GM18520 (cell line): ENCODE results near the gene BCL2L12.
"Not testable (repeated sequence)": the region's sequence is repeated elsewhere in the genome, so short reads cannot be mapped to it uniquely, and the experiment has no call there.

Source experiments
- ATAC-seq: cut with Tn5 transposase; IDR thresholded peaks from one replicate; pipeline ENCODE4 v1.9.1; 2021; ENCODE audit not compliant: unreplicated experiment

BCL2L12 gene, protein sequence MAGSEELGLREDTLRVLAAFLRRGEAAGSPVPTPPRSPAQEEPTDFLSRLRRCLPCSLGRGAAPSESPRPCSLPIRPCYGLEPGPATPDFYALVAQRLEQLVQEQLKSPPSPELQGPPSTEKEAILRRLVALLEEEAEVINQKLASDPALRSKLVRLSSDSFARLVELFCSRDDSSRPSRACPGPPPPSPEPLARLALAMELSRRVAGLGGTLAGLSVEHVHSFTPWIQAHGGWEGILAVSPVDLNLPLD

GRCh38 chr19:49665351-49666119 lies at the start of gene BCL2L12, which contains the start of gene IRF3:
Gene BCL2L12 (plus strand): TSS chr19:49665933. CDS start chr19:49666693, 760 bp downstream.
Gene IRF3 (minus strand): TSS chr19:49665857. CDS start chr19:49664838, 1,019 bp downstream.
- ATAC-seq: peak; percentile 85

GRCh38 chr19:49616532-49616931 lies 49.2 kb upstream of the BCL2L12 start:
- no peak for ATAC-seq

GRCh38 chr19:49616945-49617344 lies 48.8 kb upstream of the BCL2L12 start:
- no peak for ATAC-seq

- ATAC-seq: not testable (repeated sequence)
These were observed 47.9 kb upstream of the BCL2L12 start for GRCh38 chr19:49617860-49618259.

DNA sequence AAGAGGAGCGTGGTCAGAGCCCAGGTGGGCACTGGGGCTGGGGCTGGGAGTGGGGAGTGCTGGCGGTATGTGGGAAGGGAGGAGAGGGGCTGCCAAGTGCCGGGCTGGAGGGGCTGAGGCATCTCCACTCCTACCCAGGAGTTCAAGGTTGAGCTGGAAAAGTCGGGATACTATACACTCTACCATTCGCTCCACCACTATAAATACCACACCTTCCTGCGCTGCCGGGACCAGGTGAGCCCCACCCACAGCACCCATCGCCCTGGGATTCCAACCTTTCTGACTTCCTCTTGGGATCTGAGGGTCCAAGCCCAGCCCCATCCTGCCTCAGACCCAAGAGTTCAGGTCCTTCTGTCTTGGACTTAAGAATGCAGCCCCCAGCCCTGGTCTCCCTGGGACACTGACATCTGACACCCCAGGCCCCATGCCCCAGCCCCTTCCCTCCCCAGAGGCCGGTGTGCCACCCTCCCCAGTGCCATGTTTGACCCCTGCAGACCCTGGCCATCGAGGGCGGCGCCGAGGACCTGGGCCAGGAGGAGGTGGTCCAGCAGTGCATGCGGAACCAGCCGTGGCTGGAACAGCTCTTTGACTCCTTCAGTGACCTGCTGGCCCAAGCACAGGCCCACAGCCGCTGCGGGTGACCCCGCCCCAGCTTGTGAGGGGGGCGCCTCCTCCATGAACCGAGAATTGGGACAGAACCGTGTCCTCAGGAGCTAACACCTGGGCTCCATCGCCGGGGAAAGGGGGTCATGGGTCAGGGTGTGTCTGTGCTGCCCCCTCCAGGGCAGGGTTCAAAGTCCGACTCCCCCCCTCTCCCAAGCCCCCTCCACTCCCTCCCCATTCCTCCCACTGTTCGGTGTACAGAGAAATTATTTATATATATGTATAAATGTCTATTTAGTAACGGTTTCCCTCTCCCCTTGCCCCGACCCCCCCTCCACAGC lies 40.5 kb upstream of the BCL2L12 start:
- ATAC-seq: no peak

DNA sequence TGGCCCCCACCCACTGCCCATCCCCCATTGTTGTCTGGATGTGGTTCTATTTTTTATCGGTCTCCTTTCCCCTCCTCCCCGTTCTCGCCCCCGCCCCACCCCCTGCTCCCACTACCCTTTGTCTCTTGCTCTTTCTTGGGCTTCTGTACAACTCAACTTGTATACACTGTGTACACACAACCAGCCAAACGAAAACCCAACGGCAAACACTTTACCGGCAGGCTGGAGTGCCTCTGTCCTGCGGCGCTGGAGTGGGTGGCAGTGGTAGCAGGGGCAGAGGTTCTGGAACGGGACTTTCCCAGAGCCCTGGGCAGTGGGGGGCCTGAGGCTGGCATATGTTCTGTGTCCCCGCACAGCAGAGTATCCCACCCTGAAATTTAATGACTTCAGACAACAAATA lies 39.5 kb upstream of the BCL2L12 start:
- no peak for ATAC-seq

DNA sequence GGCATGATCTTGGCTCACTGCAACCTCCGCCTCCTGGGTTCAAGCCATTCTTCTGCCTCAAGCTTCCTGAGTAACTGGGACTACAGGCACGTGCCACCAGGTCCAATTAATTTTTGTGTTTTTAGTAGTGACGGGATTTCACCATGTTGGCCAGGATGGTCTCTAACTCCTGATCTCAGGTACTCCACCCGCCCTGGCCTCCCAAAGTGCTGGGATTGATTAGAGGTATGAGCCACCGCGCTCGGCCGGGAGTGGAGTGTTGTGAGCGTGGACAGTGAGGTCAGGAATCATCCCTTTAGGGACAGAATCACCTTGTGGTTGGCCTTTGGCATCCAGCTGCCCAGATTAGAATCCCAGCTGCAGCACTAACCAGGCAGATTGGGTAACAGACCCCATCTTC lies 36.1 kb upstream of the BCL2L12 start:
- ATAC-seq: no peak

DNA sequence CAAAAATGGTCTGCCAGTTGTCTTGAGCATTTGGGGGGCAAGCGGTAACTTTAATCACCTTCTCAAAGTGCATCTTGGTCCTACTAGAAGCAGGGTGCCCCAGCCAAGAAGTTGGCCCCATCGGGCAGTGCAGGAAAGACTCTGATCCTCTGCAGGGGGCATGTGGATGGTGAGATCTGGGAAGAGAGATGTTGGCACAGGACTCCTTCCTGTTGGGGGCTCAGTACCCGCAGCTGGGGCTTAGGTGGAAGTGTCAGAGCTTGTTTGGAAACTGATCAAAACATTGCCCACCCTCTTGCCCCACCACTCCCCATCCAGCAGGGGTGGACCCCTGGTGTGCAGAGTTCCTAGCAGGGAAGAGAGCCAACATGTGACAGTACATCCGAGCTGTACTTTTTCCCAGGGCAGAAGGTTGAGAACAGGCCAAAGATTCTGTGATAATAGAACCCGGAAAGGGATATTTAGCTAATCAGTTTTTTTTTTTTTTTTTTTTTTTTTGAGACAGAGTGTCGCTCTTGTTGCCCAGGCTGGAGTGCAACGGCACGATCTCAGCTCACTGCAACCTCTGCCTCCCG lies 34.6 kb upstream of the BCL2L12 start:
- ATAC-seq: no peak

- ATAC-seq: no peak
These were observed 34.0 kb upstream of the BCL2L12 start for GRCh38 chr19:49631610-49632192.

- ATAC-seq: no peak
These were observed 33.2 kb upstream of the BCL2L12 start for GRCh38 chr19:49632576-49632975.

- ATAC-seq: not testable (repeated sequence)
These were observed 32.5 kb upstream of the BCL2L12 start for GRCh38 chr19:49633273-49633672.

- no peak for ATAC-seq
These were observed 30.1 kb upstream of the BCL2L12 start for GRCh38 chr19:49635530-49636232.

DNA sequence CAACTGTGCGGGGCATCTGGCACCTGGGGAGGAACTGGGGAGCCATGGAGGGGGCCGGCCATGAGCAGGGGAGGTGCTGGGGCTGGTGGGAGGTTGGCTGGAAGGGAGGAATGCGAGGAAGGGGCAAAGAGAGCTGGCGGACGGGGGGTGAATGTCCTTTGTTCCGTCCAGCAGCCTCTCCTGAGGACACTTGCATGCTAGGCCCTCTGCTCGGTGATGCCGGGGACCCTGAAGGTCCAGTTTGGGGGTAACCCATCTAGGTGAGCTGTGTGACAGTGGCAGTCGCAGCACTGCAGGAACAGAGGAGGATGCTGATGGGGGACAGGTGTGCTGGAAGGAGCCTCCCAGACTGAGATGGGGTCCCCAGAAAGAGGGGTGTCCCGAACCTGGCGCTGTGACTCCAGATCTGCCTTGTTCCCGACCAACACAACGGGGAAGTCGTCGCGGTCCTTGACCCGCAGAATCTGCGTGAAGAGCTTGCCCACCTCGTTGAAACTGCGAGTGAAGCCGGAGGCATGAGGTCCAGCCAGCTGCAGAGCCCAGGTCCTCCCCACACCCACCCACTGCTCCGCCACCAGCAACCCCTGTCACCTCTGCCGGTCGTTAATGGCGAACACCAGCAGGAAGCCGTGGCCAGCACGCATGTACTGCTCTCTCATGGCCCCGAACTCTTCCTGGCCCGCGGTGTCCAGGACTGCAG lies 29.4 kb upstream of the BCL2L12 start:
- no peak for ATAC-seq

- no peak for ATAC-seq
These were observed 27.7 kb upstream of the BCL2L12 start for GRCh38 chr19:49637821-49638738.

DNA sequence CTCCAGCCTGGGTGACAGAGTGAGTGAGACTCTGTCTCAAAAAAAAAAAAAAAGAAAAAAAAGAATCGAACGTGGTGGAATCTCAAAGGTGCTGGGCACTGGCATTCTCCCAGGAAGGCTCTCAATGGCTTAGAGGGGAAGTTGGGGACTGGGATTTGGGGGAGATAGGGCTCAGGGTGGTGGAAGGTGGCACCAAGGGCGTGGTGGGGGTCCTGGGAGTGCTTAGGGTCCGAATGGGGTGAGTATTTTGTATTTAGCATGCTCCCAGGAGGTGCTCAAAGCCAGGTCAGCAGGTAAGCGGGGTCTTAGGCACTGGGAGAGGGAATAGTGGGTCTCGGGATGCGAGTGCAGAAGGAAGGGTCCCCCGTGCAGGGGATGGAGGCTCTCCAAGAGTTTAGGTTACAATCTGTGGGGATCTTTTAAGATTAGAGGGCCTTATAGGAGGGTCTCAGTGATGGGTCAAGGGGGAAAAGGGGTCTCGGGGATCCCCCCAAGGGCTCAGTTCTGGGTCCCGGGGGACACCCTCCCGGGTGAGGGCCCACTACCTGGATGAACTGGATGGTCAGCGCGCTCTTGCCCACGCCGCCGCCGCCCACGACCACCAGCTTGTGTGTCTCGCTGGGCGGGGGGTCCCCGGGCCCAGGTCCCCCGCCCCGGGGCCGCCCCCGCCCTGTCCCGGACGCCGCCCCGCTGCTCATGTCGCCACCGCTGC lies 26.2 kb upstream of the BCL2L12 start:
- no peak for ATAC-seq

DNA sequence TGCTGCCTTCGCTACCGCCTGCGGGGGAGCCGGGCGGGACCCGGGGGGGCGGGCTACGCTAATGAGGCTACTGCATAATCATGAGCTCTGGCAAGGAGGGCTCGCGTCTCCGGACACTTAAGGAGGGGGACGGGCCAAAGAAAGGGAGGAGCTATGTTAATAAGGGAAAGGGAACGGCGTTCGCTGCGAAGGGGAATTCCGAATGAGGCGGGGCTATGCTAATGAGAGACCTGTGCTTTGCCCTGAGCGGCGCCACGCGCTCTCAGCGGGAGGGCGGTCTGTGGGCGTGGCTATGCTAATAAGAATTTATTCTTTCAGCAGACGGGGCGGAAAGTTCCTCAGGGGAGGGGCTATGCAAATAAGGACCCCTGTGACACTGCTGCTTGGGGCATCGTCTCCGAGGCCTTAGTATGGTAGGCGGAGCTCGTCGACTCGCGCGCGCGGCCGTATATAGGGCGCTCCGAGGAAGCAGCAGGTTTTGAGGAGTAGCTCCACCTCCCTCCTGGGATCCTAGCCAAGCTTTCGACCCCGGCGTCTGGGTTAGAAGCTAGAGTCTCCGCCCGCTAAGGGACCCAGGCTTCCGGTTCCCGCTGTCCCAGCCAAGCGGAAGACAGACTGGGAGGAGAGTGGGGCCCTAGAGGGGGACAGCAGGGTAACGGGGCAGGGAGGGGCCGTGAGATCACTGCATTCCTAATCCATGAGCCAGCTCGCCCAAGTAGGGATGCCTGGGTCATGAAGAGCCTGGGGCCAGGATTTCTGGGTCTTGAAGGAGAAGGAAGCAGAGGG lies 25.4 kb upstream of the BCL2L12 start, which contains the start of gene RRAS:
TSS of gene RRAS (minus strand) at position 31 of the 786 bp plus-strand sequence. CDS start 45 bp downstream, outside the sequence.
- peak; percentile 45 for ATAC-seq
